Stimulated activated CD8-positive, alpha-beta memory T cell treated with anti-CD3 and anti-CD28 coated beads, Interleukin-4, amount 100 ng/mL, for 24 hours (primary cell): Measurements from ENCODE around the gene PBX4.
A peak's percentile ranks its signal among the peaks of the same experiment; 100 is the strongest.
"Not testable (repeated sequence)": the region's sequence is repeated elsewhere in the genome, so short reads cannot be mapped to it uniquely, and the experiment has no call there.

ENCODE experiments used
- DNase-seq: peaks from one replicate; pipeline ENCODE4 v3.0.0-alpha.2; 2020; ENCODE audit warnings: low read depth

PBX4 gene

DNA sequence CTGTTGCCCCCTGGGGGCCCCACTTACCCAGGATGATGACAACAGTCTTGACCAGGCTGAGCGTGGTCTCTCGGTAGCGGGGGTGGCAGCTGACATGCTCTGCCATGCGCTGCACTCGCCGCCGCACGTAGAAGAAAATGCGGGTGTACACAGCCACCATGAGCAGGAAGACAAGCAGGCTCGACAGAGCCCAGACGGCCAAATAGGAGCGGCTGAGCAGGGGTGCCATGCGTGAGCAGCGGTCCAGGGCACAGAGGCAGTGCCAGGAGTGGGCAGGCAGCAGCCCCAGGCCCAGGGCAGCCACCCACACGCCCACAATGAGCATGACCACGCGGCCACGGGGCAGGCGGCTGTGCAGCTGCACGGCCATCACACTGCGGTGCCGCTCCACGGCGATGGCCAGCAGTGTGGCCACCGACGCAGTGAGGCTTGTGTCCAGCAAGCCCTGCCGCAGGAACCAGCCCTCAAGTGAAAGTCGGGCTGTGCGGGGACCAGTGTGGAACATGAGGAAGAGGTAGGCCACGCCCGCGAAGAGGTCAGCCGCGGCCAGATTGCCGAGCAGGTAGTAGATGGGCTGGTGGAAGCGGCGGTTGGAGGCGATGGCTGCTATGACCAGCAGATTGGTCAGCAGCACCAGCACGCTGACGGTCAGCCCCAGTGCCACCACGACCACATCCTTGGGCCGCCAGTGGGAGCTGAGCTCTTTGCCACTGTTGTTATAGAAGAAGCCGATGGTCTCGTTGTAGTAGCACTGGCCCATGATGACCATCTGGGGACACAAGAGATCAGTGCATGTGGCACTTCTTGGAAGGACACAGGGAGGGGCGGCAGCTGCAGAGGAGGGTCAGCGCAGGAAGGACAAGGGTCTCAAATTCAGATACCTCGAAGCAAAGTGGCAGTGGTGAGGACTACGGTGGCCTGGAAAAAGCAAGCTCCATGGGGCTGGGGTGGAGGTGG, 8.3 kb upstream of the PBX4 start:
- no peak for DNase-seq

DNA sequence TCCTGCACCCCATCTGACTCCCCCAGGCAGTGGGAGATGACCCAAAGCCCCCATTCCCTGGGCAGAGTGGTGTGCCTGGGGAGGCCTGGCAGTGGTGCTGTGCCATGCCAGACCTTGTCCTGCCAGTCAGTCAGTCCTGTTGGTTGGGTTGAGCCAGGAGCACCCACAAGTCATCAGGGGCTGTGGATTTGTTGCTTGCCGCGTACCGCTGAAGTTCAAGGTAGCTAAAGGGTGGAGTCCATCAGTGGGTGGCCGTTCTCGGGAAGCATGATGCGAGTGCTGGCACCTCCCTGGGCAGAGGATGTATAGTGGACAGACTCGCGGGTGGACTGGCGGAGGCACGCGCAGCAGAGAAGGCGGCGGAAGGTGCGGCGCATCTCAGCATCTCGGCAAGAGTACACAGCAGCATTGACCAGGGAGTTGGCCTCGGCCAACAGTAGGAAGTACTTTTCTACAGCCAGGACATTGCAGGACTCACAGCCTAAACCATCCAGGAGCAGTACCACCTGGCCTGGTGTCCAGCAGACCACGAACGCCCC, 5.6 kb upstream of the PBX4 start:
- DNase-seq: no peak

DNA sequence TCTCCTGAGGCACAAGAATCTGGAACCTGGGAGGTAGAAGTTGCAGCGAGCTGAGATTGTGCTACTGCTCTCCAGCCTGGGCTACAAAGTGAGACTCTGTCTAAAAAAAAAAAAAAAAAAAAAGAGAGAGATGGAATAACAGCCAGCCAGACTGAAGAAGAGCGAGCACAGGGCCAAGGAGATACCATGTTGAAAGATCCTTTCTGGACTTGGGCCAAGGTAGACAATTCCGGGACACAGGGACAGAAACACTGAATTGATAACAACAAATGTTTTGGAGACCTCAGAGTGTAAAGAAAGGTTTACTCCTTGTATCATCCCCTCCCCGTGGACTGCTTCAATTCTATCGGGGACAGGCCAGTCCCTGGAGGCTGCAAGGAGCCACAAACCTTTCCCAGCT, 4.9 kb upstream of the PBX4 start:
- DNase-seq: no peak

DNA sequence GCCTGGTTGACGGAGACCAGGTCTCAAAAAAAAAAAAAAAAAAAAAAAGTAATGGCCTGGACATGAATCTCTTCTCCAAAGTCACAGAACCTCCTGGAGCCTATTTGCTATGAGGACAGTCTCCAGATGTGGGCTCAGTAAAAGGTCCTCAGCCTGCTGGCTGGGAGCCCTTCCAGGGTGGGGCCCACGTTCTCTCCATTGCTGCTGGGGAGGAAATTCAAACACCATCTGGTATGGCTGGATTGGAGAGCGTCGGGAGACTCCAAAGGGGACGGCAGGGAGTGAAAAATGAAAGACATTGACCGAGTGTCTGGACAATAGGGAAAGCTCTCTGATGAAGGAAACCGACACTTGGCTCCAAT, 1.3 kb upstream of the PBX4 start:
- no peak for DNase-seq

DNA sequence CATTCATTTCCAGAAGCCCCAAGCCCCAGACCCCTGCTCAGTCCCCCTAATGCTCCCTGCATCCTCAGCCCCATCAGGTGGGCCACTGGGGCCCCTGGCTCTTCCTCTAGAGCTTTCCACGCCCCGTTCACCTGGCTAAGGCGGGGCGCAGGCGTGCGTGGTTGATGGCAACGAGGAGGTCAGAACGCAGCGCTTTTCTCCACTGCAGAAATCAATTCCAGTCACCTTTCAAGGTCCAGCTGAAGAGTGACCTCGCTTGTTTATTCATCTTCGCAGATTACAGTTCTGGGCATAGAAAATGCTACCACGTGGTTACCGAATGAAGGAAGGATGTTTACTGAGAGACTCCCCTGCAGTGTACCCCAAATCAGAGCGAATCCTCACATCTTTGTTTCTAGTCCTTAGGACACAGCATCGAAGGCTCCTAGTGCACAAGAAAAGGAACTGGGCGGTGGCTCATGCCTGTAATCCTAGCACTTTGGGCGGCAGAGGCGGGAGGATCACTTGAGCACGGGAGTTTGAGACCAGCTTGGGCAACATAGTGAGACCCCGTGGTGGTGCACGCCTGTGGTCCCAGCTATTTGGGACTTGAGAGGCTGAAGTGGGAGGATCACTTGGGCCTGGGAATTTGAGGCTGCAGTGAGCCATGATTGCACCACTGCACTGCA, 828 bp upstream of the PBX4 start:
- DNase-seq: no peak

DNA sequence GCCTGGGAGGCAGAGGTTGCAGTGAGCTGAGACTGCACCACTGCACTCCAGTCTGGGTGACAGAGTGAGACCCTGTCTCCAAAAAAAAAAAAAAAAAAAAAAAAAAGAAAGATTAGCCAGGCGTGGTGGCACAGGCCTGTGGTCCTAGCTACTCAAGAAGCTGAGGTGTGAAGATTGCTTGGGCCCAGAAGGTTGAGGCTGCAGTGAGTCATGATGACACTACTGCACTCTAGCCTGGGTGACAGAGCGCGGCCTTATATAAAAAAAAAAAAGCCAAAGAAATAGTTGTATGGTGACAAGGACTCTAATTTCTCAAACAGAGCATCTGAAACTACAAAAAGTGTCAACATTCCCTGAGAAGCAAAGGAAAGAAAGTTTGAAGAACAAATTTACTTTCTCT, 3.4 kb downstream of the PBX4 start:
- peak; percentile 33 for DNase-seq

DNA sequence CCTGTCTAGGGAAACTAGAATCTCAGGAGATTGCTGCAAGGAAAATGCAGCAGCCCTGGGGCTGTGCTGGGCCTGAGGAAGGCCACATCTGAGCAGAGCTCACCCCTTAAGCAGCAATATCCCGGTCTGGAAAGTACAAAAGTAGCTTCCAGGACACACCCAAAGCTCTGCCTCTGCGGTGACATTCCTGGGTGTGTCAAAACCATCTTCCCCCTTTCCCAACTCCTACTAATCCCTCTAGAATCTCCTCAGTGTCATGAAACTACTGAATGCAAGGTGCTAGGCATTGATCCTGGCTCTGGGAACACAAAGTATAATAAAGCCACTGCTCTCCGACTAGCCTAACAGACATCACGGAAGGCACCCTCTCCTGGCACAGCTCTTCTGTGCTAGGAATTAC, 5.0 kb downstream of the PBX4 start:
- DNase-seq: no peak

DNA sequence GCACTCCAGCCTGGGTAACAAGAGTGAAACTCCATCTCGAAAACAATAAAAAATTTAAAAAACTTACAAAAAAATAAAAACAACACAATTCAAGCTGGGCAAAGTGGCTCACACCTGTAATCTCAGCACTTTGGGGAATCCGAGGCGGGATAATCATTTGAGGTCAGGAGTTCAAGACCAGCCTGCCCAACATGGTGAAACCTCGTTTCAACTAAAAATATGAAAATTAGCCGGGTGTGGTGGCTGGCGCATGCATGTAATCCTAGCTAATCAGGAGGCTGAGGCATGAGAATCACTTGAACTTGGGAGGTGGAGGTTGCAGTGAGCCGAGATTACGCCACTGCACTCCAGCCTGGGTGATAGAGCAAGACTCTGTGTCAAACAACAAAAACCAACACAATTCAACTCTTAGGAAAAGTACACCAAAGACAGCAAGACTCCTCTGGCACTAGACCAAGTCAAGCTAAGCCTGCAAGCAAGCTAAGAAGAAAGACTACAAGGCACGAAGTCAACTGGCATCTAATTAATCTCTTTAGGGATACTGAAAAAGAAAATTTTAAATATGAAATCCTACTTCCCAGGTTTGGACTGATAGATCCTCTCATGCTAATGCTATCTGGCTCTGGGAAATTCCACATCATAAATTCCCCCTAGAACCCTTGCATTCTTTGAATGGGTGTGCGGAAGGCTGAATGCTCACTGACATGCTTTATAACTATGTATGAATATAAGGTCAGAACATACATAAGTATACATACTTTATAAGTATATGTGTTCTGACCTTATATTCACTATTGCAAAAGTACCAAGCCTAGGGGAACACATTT, 7.9 kb downstream of the PBX4 start:
- DNase-seq: no peak

DNA sequence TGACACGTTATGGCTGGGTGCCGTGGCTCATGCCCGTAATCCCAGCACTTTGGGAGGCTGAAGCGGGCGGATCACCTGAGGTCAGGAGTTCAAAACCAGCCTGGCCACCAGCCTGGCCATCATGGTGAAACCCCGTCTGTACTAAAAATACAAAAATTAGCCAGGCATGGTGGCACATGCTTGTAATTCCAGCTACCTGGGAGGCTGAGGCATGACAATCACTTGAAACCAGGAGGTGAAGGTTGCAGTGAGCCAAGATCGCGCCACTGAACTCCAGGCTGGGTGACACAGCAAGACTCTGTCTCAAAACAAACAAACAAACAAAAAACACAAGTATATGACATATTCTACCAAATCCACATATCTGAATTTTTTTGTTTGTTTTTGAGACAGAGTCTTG, 11.8 kb downstream of the PBX4 start:
- DNase-seq: not testable (repeated sequence)

DNA sequence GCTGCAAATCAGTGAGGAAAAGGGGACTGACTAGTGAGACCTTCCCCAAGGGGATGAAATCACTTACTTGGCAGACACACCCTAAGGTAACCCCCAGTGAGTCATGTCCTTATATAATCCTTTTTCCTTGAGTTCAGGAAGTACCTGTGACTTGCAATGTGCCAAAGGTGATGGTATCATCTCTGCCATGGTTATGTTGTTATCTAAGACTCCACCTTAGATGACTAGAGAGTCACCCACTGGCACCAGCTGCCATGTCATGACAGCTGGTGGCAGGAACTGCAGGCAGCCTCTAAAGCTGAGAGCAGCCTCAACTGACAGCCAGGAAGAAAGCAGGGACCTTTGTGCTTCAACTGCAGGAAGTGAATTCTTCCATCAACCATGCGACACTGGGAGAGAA, 12.5 kb downstream of the PBX4 start:
- no peak for DNase-seq

DNA sequence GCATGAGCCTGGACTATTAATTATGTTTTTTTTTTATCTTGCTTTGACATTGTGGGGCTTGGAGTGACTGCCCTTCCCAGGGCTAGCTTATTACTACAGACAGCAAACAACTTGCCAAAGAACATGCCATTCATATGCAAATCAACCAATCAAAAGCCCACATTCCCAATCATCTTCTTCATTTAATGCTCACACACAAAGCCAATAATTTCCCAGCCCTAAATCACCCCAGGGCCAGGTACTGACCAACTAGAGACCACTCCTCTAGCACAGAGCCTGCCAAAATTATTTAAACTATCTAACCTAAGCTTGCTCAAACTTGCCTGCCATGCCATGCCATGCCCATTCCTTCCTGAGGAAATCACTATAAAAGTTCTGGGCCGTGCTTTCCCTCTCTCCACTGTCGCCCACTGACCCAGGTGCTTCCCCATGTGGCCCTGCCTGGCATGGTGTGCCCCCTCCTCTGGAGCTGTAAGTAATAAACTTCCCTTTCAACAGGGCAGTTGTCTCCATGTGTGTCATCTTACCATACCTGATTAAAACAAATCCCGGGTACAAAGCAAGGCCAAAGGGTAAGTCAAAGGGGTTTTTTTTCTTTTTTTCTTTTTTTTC, 15.7 kb downstream of the PBX4 start:
- no peak for DNase-seq

DNA sequence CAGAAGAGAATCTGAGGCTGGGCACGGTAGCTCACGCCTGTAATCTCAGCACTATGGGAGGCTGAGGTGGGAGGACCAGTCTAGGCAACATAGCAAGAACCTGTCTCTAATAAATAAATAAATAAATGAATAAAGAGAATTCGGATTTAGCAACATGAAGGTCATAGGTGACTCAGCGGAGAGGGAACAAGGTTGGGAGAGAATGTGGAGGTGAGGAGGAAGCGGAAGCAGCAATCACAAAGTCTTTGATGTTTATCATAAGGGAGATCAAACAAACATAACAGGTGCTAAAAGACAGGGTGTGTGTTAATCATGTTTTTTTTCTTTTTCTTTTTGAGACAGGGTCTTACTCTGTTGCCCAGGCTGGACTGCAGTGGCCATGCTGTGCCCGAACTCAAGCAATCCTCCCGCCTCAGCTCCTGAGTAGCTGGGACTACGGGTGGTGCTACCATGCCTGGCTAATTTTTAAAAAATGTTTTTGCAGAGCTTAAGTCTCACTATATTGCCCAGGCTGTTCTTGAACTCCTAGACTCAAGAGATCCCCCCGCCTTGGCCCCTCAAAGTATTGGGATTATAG, 16.3 kb downstream of the PBX4 start:
- DNase-seq: no peak

DNA sequence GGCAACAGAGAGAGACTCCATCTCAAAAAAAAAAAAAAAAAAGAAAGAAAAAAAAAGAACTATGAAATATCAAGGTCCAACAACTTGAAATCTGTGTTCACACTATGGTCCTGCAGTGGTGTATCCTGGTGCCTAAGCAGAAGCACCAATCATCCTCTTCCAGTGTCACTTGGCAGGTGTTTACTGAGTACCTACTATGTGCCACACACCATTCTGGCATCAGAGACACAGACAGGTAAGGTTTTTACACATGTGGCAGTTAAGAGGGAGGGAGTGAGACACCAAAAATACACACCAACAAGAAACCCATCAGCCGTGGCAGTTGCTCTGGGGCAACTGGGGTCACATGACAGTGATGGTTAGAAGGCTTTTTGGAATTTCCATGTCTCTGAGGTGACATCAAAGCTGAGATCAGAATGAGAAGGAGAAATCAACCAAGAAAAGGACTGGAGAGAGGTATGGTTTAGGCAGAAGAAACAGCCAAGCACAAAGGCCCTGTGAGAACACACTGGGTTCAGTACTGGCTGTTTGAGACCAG, 17.6 kb downstream of the PBX4 start:
- DNase-seq: no peak

DNA sequence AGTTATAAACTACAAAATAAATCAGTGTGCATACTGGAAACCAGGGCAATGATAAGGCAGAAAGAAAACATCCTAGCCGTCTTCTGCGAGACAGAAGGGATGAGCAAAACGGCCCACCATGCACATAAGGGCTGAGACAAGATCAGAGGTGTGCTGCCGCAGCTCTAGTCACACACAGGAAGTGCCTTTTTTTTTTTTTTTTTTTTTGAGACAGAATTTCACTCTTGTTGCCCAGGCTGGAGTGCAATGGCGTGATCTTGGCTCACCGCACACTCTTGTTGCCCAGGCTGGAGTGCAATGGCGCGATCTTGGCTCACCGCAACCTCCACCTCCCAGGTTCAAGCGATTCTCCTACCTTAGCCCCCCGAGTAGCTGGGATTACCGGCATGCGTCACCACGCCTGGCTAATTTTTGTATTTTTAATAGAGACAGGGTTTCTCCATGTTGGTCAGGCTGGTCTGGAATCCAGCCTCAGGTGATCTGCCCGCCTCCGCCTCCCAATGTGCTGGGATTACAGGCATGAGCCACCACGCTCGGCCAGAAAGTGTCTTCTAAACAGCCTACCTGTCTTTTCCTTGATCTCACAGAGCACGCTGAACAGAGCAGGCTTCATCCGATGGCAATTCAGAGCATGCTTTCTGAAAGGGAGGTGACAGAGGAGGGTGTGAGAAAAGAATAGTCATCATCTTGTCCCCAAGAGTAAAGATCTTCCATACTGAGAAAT, 19.6 kb downstream of the PBX4 start:
- DNase-seq: not testable (repeated sequence)

DNA sequence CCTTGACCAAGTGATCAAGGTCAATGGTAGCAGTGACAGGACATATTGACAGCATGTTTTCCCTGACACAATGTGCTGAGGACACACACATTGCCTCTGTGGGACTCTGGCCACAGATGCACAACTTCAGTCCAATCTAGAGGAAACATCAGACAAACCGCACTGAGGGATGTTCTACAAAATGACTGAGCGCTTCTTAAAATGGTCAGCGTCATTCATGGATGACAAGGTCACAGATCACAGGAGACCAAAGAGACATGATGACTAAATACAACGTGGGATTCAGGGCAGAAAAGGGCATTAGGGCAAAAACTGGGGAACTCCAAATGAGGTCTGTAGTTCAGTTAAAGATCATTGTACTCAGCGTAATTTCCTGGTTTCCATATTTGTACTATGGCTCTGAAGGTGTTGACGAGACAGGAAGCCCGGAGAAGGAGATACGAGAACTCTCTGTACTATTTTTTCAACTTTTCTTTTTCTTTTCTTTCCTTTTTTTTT, 20.6 kb downstream of the PBX4 start:
- no peak for DNase-seq

DNA sequence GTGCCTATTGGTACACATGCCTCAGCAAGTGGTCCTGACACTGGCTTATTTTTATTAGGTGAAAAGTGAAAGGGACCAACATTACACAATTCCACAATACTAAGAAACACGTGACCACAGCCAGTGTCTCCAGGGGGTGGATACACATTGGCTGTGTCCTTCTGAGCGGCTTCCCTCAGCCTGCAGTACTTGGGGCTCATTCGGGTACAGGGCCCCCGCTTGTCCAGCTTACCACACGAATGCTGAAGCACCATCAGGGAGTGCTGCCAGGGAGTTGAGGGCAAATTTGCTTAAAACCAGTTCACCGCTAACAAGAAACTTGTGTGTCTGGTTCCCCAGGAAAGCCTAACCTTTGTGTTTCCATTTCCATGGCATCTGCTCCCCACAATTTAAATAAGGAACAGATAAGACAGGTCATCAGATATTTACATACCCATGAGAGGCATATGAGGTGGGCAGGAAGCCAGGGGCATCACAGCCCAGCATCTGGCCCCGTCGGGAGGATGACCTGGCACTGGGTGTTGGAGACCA, 23.3 kb downstream of the PBX4 start:
- DNase-seq: no peak

DNA sequence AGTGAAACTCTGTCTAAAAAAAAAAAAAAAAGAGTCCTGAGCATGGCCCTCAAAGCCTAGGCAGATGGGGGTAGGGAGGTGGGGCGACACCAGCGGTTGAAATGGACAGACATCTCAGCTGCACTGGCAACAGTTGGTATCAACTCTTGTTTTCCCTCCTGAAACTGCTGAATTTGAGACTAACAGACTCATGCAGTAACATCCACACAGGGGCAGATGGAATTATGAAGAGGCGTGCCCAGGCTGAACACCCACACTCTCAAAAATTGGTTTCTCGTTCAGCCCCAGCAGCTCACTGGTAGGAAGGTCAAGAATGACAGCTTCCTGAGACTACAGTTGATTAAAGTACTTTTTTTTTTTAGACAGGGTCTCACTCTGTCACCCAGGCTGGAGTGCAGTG, 24.1 kb downstream of the PBX4 start:
- DNase-seq: no peak

DNA sequence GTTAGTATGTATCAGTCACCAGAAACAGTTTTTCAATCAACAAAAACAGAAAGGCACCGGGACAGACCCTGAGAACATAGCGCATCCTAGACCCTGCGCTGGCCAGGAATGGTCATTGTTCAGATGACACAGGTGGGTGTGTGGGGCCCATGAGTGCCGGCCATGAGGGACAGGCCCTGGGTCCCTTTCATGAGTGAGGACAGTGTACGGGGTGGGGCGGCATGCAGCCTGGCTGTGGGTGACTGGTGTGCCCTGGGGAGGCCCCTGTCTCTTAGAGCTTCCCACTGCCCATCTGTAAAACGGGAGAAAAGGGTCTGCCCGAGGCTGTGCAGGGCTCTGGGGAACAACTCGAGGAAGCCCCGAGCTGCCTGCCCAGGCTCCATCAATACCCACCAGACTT, 25.8 kb downstream of the PBX4 start:
- no peak for DNase-seq

DNA sequence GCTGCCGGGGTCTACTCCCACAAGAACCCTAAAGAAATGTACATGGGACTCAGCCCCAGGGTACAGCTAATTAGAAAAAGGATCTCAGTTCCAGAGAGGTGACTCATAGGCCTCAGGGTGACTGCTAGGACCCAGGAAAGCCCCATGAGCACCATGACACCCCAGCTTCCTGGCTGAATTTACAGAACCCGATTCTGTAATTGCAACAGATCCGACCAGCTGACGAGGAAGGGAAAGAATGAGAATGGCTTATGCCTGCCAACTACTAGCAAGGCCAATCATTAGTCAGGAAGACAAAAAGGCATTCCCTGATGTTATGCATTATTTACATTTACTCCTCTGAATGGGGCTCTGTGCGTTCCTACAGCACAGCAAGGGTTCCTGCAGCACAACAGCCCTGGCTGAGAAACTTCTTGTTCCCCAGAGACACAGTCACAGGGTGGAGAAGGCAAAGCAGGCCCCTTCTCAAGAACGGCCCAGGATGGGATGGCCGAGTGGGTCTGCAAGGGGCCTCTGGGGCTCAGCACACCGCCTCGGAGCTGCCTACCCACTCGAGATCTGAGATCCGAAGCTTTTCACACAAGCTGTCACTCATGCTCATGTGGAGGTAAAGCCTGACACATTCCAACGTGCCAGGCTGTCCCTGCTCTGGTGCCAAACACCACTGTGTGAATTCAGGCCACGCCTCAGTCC, 27.2 kb downstream of the PBX4 start:
- peak; percentile 30 for DNase-seq

DNA sequence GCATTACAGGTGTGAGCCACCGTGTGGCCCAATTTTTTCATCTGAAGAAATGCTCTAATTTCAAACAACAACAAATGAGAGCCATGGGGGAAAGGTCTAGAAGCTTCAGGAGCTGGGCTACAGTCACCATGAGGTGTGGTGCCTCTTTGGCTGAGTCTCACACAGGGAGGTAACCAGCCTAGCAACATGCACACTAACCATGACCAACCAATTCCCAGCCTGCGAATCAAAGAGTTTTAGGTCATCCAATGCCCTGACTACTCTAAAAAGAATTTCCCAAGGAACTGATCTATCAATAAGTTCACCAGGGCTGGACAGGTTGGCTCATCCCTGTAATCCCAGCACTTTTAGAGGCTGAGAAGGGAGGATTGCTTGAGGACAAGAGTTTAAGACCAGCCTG, 29.9 kb downstream of the PBX4 start:
- no peak for DNase-seq
